Liver (tissue), 3 donors: ENCODE results near the gene FRAS1.

ENCODE experiments used
- JUND ChIP-seq, 2 donors: IDR thresholded peaks; 2 replicates each; pipeline ENCODE4 v1.6.1; 2016; ENCODE audit warnings: antibody characterized with exemption in 2 of 2
- SP1 ChIP-seq: IDR thresholded peaks from 2 replicates; pipeline ENCODE4 v1.6.1; 2018; ENCODE audit warnings: antibody characterized with exemption, mild to moderate bottlenecking
- TAF1 ChIP-seq: conservative IDR thresholded peaks from 2 replicates; pipeline ENCODE4 v1.6.1; 2016; ENCODE audit warnings: antibody characterized with exemption, mild to moderate bottlenecking
- TF ChIP-seq, protein P1 (sequence below): fragments of 150-350 bp; IDR thresholded peaks from 2 replicates; pipeline ENCODE4 v1.5.1; 2017; ENCODE audit warnings: improper control_type of control experiment, low read depth, low read length; ENCODE audit not compliant: missing input control
- TF ChIP-seq, protein P2 (sequence below): IDR thresholded peaks from 2 replicates; pipeline ENCODE4 v1.6.1; 2016; ENCODE audit warnings: antibody characterized with exemption, mild to moderate bottlenecking
- donor health status: healthy.
- donor health status: healthy.

DNA sequence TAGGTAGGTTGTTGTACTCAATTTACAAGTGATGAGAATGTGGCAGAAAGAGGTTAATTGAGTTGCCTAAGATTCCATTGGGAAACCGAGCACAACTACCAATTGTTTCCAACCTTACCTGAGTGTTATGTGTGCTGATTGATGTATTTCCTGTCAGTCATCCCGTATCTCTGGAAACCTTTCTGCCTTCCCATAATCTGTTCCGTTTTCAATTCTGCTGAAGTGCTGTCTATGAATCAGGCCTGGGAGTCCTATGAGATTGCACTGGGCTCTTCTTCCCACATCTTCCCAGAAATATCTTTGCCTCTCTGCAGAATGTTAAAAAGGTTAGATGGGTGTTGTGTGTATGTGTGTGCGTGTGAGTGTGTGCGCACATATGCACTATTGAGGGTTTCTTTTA is 264.9 kb downstream of the FRAS1 start:
- TF ChIP-seq, protein P1, sequence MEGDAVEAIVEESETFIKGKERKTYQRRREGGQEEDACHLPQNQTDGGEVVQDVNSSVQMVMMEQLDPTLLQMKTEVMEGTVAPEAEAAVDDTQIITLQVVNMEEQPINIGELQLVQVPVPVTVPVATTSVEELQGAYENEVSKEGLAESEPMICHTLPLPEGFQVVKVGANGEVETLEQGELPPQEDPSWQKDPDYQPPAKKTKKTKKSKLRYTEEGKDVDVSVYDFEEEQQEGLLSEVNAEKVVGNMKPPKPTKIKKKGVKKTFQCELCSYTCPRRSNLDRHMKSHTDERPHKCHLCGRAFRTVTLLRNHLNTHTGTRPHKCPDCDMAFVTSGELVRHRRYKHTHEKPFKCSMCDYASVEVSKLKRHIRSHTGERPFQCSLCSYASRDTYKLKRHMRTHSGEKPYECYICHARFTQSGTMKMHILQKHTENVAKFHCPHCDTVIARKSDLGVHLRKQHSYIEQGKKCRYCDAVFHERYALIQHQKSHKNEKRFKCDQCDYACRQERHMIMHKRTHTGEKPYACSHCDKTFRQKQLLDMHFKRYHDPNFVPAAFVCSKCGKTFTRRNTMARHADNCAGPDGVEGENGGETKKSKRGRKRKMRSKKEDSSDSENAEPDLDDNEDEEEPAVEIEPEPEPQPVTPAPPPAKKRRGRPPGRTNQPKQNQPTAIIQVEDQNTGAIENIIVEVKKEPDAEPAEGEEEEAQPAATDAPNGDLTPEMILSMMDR, result no peak
- no peak for TF ChIP-seq SP1
- TF ChIP-seq TAF1, result no peak
- no peak for TF ChIP-seq JUND (IDR thresholded peaks at IDR 0.05)
- TF ChIP-seq, protein P2, sequence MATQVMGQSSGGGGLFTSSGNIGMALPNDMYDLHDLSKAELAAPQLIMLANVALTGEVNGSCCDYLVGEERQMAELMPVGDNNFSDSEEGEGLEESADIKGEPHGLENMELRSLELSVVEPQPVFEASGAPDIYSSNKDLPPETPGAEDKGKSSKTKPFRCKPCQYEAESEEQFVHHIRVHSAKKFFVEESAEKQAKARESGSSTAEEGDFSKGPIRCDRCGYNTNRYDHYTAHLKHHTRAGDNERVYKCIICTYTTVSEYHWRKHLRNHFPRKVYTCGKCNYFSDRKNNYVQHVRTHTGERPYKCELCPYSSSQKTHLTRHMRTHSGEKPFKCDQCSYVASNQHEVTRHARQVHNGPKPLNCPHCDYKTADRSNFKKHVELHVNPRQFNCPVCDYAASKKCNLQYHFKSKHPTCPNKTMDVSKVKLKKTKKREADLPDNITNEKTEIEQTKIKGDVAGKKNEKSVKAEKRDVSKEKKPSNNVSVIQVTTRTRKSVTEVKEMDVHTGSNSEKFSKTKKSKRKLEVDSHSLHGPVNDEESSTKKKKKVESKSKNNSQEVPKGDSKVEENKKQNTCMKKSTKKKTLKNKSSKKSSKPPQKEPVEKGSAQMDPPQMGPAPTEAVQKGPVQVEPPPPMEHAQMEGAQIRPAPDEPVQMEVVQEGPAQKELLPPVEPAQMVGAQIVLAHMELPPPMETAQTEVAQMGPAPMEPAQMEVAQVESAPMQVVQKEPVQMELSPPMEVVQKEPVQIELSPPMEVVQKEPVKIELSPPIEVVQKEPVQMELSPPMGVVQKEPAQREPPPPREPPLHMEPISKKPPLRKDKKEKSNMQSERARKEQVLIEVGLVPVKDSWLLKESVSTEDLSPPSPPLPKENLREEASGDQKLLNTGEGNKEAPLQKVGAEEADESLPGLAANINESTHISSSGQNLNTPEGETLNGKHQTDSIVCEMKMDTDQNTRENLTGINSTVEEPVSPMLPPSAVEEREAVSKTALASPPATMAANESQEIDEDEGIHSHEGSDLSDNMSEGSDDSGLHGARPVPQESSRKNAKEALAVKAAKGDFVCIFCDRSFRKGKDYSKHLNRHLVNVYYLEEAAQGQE, result no peak
